ENCODE measurements around the gene KANSL1. TPM values are rescaled to one million over a fixed set of nuclear protein-coding genes. Genes with fewer than 3 reads are reported as not detected.
"Not testable (repeated sequence)": the region's sequence is repeated elsewhere in the genome, so short reads cannot be mapped to it uniquely, and the experiment has no call there.

The KANSL1 gene
- total RNA-seq, 1 experiment from 2014 or later, result 55.5 TPM

GRCh38 chr17:46191322-46192188 lies 1.7 kb downstream of the KANSL1 start:
- Histone ChIP-seq H3K27me3 (ENCODE audit: control insufficient read depth, insufficient read depth, low read length) (no peaks in the 10 kb centered on the region), H3K4me1 (ENCODE audit: control insufficient read depth, insufficient read depth, low read length) (peaks cover 49% of the 10 kb centered on the region), H3K36me3 (ENCODE audit: control insufficient read depth, insufficient read depth, low read length) (peaks cover 9% of the 10 kb centered on the region; the same call in 1 of the 2 replicates), H3K9me3 (ENCODE audit: control insufficient read depth, insufficient read depth, low read depth, low read length) (no peaks in the 10 kb centered on the region), H3K27ac (ENCODE audit: low read length) (peak overlapping the region; percentile 97), H3K4me3 (ENCODE audit: low read depth in 2 of 2, low read length in 2 of 2) (peak overlapping the region; percentile 81 to 87)
- intact Hi-C loops (cut with micrococcal nuclease; ENCODE audit: unreplicated experiment), result loop anchor here (10.0 kb wide), 1 partner anchor 147 kb away; no protein-coding TSS in a partner anchor
- in situ Hi-C loops (cut with HindIII; ENCODE audit: low pct_unique_long_range_greater_than_20kb, low sequenced_read_pairs), result no loop called here
- no peak for TF ChIP-seq TCF7L2 (IDR thresholded peaks at IDR 0.05; ENCODE audit: low read depth, low read length)
- peak; percentile 29; the same call in 1 of the 2 replicates for TF ChIP-seq POLR2AphosphoS5 (IDR thresholded peaks at IDR 0.05; ENCODE audit: low read depth, low read length)
- ChIA-PET POLR2A (no interaction called here), CTCF (interaction anchor here (1.1 kb wide), 1 partner anchor 148 kb away, joined by 3 read pairs; no protein-coding TSS in a partner anchor)
- DNase-seq (ENCODE audit: low read depth, low spot score) (no peak), ATAC-seq (no peak)
- BruUV-seq (replicated peaks), result TSS peak; percentile 81

GRCh38 chr17:46190763-46191162 lies 2.5 kb downstream of the KANSL1 start:
- ChIA-PET POLR2A (no interaction called here), CTCF (no interaction called here)
- no peaks in the 10 kb centered on the region for H3K27me3 ChIP-seq (ENCODE audit: control insufficient read depth, insufficient read depth, low read length)
- H3K27ac ChIP-seq (ENCODE audit: low read length), result peak overlapping the region; percentile 97
- intact Hi-C loops (cut with micrococcal nuclease; ENCODE audit: unreplicated experiment) (loop anchor here (10.0 kb wide), 1 partner anchor 146 kb away; no protein-coding TSS in a partner anchor), in situ Hi-C loops (cut with HindIII; ENCODE audit: low pct_unique_long_range_greater_than_20kb, low sequenced_read_pairs) (no loop called here)
- TF ChIP-seq SIN3A (IDR thresholded peaks at IDR 0.05; ENCODE audit: borderline replicate concordance, insufficient read depth, low read depth, low read length) (no peak), TCF7L2 (IDR thresholded peaks at IDR 0.05; ENCODE audit: low read depth, low read length) (no peak), CTCF (IDR thresholded peaks at IDR 0.05) (no peak), REST (IDR thresholded peaks at IDR 0.05; ENCODE audit: insufficient read depth in 1 of 2, low read depth in 2 of 2, low read length in 1 of 2) (no peak)
- BruUV-seq (replicated peaks), result no TSS peak
- peaks cover 46% of the 10 kb centered on the region for H3K4me1 ChIP-seq (ENCODE audit: control insufficient read depth, insufficient read depth, low read length)
- H3K36me3 ChIP-seq (ENCODE audit: control insufficient read depth, insufficient read depth, low read length), result peaks cover 9% of the 10 kb centered on the region; the same call in 1 of the 2 replicates
- ATAC-seq (no peak), DNase-seq (ENCODE audit: low read depth, low spot score) (no peak)
- peak overlapping the region; percentile 29 to 87; a peak in 3 of 4 replicates for H3K4me3 ChIP-seq (ENCODE audit: low read depth in 2 of 2, low read length in 2 of 2)
- no peaks in the 10 kb centered on the region for H3K9me3 ChIP-seq (ENCODE audit: control insufficient read depth, insufficient read depth, low read depth, low read length)

- H3K9me3 ChIP-seq (ENCODE audit: control insufficient read depth, insufficient read depth, low read depth, low read length); BruUV-seq (replicated peaks); in situ Hi-C loops (cut with HindIII; ENCODE audit: low pct_unique_long_range_greater_than_20kb, low sequenced_read_pairs); H3K27me3 ChIP-seq (ENCODE audit: control insufficient read depth, insufficient read depth, low read length); POLR2A ChIA-PET; H3K4me3 ChIP-seq (ENCODE audit: low read depth in 2 of 2, low read length in 2 of 2); intact Hi-C loops (cut with micrococcal nuclease; ENCODE audit: unreplicated experiment); H3K27ac ChIP-seq (ENCODE audit: low read length); DNase-seq (ENCODE audit: low read depth, low spot score); H3K36me3 ChIP-seq (ENCODE audit: control insufficient read depth, insufficient read depth, low read length): not testable (repeated sequence)
- ATAC-seq, result 0 out of 2 replicates have a peak, but pooled peaks have one; percentile 54
- CTCF ChIA-PET, result interaction anchor here (0.6 to 1.2 kb wide), 3 partner anchors 26 to 766 kb away, joined by 3 to 5 read pairs (median 3); no protein-coding TSS in a partner anchor
- peaks cover 40% of the 10 kb centered on the region for H3K4me1 ChIP-seq (ENCODE audit: control insufficient read depth, insufficient read depth, low read length)
These were observed 6.4 kb downstream of the KANSL1 start for GRCh38 chr17:46186827-46187235.
